Measurements from ENCODE around the gene TRAPPC3L. TPM values are rescaled to one million over a fixed set of nuclear protein-coding genes. Genes with fewer than 3 reads are reported as not detected.

TRAPPC3L gene
- total RNA-seq, 1 experiment from 2014 or later = not detected

DNA sequence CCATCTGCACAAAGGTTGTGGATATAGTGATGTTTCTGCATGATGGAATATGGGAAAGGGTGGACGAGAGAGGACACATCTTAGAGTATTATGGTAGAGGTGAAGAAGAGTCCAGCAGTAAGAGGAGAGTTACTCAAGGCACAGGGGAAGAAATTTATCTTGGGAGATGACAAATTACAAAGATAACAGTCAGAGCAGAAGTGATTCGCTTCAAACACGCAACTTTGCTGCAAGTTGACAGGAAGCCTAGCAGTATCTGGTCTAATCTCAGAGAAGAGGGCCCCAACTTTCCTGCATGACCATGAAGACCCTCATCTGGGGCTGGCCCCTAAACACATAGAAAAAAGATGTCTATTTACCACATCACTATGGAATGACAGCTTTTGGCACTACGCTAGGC is 85.6 kb downstream of the TRAPPC3L start:
- Histone ChIP-seq H3K56ac (ENCODE audit: insufficient read length, low read depth, low read length) (no peak overlapping the region), H3K14ac (ENCODE audit: insufficient read depth, low read length) (no peak overlapping the region), H3K23ac (ENCODE audit: insufficient read length, low read depth, low read length) (no peak overlapping the region), H3T11ph (ENCODE audit: low read length) (no peak overlapping the region), H3K27ac (ENCODE audit: insufficient read length, low read depth, low read length) (no peak overlapping the region), H3K4ac (ENCODE audit: low read depth, low read length) (no peak overlapping the region), H4K5ac (ENCODE audit: insufficient read length, low read depth, low read length) (no peak overlapping the region), H3K4me2 (ENCODE audit: insufficient read depth, insufficient read length, low read length) (no peak overlapping the region), H2BK20ac (ENCODE audit: low read depth, low read length, poor library complexity, severe bottlenecking) (no peak overlapping the region), H3K18ac (ENCODE audit: insufficient read length, low read depth, low read length) (no peak overlapping the region), H2BK15ac (ENCODE audit: low read depth, low read length) (no peak overlapping the region), H4K20me1 (ENCODE audit: control insufficient read depth, insufficient read depth, insufficient read length) (no peaks in the 10 kb centered on the region), H4K8ac (replicated peaks; ENCODE audit: insufficient read length, low read depth, low read length) (no peak overlapping the region), H3K4me1 (ENCODE audit: insufficient read depth, low read length) (peaks cover 2% of the 10 kb centered on the region; the same call in 1 of the 2 replicates), H4K91ac (ENCODE audit: insufficient read length, low read depth, low read length) (no peak overlapping the region), H2BK12ac (ENCODE audit: insufficient read length, low read depth, low read length) (no peak overlapping the region), H3K79me2 (ENCODE audit: insufficient read depth, low read length) (no peaks in the 10 kb centered on the region), H2BK5ac (ENCODE audit: insufficient read length, low read length) (no peak overlapping the region), H2AFZ (ENCODE audit: low read length) (no peak overlapping the region), H3K9ac (ENCODE audit: extremely low read depth, insufficient read length, low read length) (no peak overlapping the region), H3K27me3 (ENCODE audit: insufficient read depth, low read length) (peaks cover 7% of the 10 kb centered on the region; the same call in 1 of the 2 replicates), H3K79me1 (ENCODE audit: insufficient read depth, low read depth, low read length, poor library complexity, severe bottlenecking) (no peaks in the 10 kb centered on the region), H2BK120ac (ENCODE audit: low read depth, low read length, poor library complexity, severe bottlenecking) (no peak overlapping the region), H3K9me3 (ENCODE audit: control insufficient read depth, low read depth, low read length) (no peaks in the 10 kb centered on the region), H2AK5ac (ENCODE audit: insufficient read length, low read length) (no peak overlapping the region), H3K23me2 (ENCODE audit: insufficient read length, low read depth, low read length, poor library complexity, severe bottlenecking) (peaks cover 6% of the 10 kb centered on the region)
- no peaks in the 10 kb centered on the region for H3K36me3 Mint-ChIP-seq (ENCODE audit: insufficient read depth in 1 of 3, low read depth in 3 of 3)
- H3K27me3 Mint-ChIP-seq (ENCODE audit: low read depth) = peaks cover 63% of the 10 kb centered on the region
- H3K9me3 Mint-ChIP-seq = no peaks in the 10 kb centered on the region
- no peak overlapping the region for H3K4me3 Mint-ChIP-seq
- no CpG with 5 or more reads among the region's 4 CpGs for WGBS (ENCODE audit: extremely low coverage, insufficient read length, low lambda C conversion rate)
- no peak for DNase-seq
- peaks cover 14 to 20% of the 10 kb centered on the region in 2 experiments for H3K4me1 Mint-ChIP-seq
- TF ChIP-seq, protein P1, sequence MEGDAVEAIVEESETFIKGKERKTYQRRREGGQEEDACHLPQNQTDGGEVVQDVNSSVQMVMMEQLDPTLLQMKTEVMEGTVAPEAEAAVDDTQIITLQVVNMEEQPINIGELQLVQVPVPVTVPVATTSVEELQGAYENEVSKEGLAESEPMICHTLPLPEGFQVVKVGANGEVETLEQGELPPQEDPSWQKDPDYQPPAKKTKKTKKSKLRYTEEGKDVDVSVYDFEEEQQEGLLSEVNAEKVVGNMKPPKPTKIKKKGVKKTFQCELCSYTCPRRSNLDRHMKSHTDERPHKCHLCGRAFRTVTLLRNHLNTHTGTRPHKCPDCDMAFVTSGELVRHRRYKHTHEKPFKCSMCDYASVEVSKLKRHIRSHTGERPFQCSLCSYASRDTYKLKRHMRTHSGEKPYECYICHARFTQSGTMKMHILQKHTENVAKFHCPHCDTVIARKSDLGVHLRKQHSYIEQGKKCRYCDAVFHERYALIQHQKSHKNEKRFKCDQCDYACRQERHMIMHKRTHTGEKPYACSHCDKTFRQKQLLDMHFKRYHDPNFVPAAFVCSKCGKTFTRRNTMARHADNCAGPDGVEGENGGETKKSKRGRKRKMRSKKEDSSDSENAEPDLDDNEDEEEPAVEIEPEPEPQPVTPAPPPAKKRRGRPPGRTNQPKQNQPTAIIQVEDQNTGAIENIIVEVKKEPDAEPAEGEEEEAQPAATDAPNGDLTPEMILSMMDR (conservative IDR thresholded peaks at IDR 0.05) = no peak
- no peak overlapping the region for H3K27ac Mint-ChIP-seq

Data from H9 (cell line).